Cardiac septum (tissue), 1 donor: Measurements from ENCODE around the gene PKNOX2. TPM values are rescaled to one million over a fixed set of nuclear protein-coding genes. Genes with fewer than 3 reads are reported as not detected.

Experiments
- DNase-seq: peaks from one replicate; pipeline ENCODE4 v3.0.0-alpha.2; 2020; ENCODE audit warnings: low spot score
- intact Hi-C: fragments of 100-400 bp; cut with DNase I; formaldehyde crosslinking; loops from one replicate; pipeline ENCODE4 v1.14.0; 2022
- total RNA-seq: library from RNA; stranded (reverse); fragmentation: NEBNext Ultra II Directional; extraction: Animal tissue kit (Norgen Biotek cat#: 25700); gene quantifications from one replicate; pipeline ENCODE4 v1.2.1, GENCODE V29; 2021
- donor health status: DM: no; HTN: no; CAD: no.

Gene PKNOX2
- total RNA-seq, 1 donor from 2014 or later: 7.1 TPM

DNA sequence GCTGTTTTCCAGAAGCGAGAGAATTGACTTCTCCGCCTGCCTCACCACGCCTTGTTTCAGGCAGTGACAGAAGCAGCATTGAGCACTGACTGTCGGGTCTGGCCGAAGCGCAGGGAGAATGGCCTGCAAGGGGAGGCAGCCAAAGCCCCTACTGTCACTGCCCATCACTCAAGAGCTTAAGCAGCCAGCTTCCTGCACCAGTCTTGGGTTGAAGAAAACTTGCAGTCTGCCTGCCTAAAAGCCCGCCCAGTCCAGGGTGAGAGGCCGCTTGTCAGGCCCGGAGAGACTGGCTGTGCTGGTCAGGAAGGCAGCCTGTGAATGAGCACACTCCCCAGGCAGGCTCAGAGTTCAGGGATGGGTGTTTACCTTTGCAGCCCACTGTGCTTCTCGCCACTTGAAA lies 108.3 kb downstream of the PKNOX2 start:
- no peak for DNase-seq
- intact Hi-C loops: no loop called here

DNA sequence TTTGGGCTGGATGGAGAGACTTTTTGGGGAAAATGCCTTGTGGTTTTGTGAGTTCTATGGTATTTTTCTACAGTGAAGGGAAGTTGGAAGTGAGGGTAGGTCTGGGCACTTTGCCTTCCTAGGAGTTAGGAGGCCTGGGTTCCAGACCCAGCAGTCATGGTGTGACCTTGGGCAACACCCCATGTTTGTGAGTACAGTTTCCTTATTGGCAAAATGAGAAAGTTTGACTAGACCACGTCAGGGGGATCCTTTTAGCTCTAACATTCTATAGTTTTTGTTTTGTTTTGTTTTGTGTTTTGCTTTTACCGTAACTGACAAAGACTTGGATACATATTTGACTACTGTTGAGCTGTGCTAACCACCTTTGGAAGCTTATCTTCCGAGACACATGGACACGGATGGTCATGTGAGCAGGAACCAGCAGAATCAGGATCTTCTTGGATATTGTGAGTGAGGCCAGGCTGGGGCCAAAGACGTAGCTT lies 109.0 kb downstream of the PKNOX2 start:
- DNase-seq: no peak
- intact Hi-C loops: no loop called here

DNA sequence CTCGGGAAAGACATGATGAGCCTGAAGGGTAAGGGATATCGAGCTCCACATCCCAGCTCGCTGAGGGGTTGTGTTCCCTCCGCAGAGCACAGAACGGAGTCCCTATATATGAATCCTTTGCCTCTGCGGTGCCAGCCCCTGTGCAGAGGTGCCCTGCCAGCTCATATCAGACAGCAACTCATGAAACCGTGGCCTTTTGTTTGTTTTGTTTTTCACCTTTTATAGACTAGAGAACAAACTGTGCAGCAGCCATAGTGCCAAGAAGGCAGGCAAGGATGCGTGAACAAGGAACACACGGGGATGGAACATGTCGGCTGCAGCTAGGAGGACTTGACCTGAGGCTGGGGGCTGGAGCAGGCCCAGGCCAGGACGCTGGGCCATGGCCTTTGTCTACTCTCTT lies 109.8 kb downstream of the PKNOX2 start:
- intact Hi-C loops: no loop called here
- no peak for DNase-seq

DNA sequence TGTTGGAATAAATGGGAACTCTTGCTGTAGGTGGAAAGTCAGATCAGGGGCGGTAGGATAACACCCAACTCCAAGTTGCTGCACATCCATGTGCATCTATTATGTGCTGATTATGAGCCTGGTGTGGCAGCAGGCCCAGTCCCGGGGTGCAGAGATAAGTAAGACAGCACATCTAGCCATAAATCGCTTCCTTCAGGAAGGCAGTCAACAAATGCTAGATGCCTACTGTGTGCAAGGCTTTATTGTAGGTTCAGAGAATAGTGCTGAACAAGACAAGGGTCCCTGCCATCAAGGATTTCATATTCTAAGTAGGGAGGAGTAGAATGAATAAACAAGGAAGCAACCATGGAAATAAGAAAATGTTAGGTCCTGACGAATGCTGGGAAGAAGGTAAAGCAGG lies 110.2 kb downstream of the PKNOX2 start:
- DNase-seq: no peak
- intact Hi-C loops: no loop called here

DNA sequence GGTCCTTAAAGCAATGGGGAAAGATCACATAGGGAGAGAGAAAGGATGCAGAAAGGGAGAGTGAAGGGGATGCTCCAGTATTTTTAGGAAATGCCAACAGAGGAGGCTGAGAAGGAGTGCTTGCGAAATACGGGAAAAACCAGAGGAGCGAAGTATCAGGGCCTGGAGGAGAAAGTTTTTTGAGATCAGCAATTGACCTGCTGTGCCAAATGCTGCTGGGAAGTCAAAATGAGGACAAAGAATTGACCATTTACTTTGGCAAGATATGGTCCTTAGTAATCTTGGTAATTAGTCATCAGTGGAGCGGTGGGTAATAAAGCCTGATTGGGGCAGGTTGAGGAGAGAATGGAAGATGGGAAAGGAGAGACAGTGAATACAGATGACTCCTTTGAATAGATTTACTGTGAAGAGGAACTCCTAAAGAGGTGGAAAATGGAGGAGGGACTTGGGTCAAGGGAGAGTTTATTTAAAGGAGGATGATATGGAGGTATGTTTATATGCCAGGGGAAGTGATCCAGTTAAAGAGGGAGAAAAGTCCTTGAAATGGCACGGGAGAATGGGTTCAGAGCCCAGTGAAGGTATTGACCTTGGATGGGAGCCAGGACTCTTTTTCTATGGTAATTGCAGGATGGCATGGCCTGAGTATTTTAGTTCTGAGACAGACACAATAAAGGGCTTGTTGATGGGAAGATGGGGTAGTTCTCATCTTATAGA lies 111.5 kb downstream of the PKNOX2 start:
- intact Hi-C loops: no loop called here

DNA sequence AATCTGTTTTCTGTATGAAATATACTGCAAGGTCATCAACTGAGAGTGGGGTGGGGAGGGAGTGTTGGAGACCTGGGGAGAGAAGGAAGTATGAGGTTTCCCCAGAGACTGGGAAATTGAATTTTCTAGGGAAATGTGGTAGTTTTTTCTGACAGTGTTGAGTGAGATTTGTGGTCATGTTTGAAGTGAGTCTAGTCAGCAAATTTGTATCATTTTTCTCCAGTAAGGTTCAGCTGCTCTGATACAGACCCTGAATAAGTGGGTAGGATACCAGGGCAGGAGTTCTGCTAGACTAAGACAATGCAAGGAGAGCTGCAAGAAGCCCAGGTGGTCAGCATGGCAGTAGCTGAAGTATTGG lies 112.0 kb downstream of the PKNOX2 start:
- no peak for DNase-seq
- intact Hi-C loops: no loop called here

More for the DNA sequence above, 111.5 kb downstream of the PKNOX2 start:
- no peak for DNase-seq

DNA sequence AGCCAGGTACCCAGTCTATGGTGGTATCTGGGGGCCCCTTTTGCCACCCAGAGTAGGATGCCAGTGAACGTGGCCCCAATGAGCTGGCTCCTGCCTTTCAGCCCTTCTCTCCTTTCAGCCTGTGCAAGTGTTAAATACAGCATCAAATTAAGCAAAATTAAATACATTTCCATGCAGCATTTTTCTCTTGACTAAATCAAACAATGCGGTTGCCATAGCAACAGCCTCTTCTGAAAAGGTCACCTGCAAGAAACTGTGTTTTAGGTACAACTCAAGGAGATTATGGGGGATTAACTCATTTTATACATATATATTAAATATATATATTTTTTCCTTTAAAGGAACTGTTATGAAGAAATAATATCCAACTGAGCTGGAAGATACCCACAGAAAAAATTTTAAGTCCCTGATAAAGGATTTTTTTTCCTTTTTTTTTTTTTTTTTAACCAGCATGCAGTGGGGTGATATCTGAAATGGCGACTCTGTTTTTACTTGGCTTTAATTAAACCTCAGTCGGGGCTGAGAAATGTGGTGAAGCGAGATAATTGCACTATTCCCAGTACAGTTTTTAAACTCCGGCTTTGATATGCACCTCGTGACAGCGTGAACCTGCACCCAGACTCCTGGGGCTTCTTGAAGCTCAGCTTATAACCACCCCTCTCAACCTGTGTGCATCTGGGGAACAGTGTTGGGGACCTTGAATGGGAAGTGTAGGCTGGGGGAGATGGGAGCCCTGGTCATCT lies 115.3 kb downstream of the PKNOX2 start:
- DNase-seq: no peak
- intact Hi-C loops: no loop called here

DNA sequence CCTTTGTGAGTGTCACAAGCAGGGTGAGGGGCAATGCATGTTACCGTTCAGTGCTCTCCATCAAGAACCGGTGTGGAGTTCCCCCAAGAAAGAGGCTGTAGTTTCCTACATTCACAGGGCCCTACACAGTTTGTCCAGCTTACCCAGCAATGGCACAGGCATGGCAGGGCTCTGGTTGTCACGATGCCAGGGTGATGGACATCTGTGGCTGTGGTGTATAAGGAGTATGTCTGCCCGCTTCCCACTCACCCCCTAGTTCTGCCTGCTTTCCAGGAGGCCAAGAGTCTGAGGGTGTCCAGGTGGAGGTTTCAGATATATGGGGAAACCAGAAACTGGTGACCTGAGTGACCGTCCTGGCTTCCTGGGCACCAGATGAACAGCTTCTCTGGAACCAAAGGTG lies 116.1 kb downstream of the PKNOX2 start:
- DNase-seq: no peak
- intact Hi-C loops: no loop called here

DNA sequence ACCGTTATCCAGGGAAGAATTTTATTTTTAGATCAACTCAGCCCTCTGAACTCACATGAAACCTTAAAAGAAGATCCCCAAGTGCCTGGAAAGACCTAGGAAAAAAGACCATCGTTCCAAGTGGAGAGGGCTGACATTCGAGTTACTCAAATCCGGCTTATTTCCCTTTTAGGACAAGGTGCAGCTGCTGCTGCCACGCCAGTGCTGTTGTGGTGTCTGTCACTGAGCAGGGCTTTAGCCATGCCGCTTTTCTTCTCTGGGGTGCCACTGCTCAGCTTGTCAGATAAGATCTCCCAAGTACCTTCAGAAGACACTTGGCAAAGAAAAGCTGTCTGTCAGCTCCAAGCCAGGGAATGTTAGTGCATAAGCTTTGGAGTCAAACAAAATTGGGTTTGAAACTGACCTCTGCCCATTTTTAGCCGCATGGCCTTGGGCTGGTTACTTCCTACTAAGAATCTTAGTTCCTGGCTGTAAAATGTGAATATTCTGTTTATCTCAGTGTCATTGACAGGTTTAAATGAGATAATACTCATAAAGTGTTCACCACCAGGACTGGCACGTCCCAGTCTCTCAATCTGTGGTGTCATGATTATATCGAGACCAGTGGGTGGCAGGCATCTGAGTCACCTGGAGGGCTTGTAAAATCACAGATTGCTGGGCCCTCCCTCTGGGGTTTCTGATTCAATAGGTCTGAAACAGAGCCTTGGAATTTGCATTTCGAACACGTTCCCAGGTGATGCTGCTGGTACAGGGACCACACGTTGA lies 117.5 kb downstream of the PKNOX2 start:
- intact Hi-C loops: no loop called here
- DNase-seq: no peak

DNA sequence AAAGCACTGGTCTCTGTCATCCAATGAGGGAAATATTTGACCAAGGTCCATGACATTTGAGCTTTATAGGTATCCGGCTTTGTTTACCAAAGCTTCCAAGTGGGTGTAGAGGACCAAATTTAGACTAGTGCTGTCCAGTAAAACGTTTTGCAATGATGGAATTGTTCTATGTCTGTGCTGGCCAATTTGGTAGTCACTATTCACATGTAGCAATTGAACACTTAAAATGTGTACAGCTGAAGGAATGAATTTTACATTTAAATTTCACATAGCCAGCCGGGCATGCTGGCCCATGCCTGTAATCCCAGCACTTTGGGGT lies 118.0 kb downstream of the PKNOX2 start:
- intact Hi-C loops: no loop called here
- DNase-seq: no peak

DNA sequence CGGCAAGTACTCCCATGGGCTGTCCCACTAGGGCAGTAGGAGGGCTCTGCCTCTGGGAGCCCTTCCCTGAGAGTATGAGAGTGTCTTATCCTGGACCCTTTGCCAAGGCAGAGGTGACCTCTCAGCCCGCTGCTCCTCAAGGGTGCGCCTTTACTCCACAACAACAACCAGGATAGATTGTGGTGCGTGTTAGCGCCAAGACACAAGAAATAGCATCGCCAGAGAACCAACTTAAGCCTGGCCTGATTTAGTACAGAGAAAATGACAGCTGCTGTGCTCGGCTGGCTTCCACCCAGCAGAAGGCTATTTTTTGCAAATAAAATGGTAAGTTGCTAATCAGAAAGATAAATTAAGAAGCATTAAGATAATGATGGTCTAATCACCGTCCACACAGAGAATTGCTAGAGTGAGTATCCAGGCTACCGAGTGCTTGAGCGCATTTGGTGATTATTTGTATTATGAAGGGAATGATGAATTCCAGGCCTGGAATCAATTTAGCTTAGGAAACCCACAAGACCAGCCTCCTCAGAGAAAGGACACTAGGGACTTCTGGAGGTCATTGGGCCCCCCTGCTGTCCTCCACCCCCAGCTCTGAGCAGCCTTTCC lies 119.8 kb downstream of the PKNOX2 start:
- intact Hi-C loops: no loop called here

DNA sequence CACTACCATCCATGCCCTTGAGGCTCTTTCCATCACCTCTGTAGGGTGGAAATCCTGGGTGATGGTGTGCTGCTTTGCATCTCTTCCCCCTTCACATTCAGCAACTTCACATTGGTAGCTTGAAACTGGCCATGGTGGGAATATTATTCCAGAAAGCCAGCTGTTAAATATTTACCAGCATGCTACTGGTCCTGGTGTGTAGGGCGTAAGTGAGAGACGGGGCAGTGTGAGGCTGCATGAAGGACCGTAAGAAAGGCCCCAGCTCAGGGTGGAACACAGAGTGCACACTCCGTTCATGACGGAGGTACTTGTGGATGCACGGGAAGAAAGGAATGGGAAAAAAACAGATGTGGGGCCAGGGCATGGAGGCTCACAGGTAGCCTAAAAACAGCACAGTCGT lies 121.3 kb downstream of the PKNOX2 start:
- intact Hi-C loops: no loop called here
- DNase-seq: no peak

More for the DNA sequence above, 119.8 kb downstream of the PKNOX2 start:
- DNase-seq: no peak

DNA sequence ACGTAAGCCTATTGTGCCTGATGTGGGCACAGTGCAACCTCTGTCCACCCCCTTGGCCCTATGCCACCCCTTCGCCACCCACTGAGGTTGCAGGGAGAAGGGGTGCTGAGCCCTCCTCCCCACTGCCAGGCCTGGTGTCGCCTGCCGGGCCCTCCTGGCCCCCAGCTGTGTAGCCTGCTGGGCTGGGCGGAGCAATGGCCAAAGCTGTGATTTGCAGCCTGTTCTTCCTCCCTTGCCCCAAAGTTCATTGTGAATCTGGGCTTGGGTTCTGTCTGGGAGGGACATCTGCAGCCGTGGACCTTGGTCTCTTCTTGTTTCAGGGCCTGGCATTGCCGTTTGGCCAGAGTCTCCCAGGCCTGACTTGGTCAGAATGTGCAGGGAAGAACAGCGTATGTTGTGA lies 121.9 kb downstream of the PKNOX2 start:
- no peak for DNase-seq
- intact Hi-C loops: no loop called here

DNA sequence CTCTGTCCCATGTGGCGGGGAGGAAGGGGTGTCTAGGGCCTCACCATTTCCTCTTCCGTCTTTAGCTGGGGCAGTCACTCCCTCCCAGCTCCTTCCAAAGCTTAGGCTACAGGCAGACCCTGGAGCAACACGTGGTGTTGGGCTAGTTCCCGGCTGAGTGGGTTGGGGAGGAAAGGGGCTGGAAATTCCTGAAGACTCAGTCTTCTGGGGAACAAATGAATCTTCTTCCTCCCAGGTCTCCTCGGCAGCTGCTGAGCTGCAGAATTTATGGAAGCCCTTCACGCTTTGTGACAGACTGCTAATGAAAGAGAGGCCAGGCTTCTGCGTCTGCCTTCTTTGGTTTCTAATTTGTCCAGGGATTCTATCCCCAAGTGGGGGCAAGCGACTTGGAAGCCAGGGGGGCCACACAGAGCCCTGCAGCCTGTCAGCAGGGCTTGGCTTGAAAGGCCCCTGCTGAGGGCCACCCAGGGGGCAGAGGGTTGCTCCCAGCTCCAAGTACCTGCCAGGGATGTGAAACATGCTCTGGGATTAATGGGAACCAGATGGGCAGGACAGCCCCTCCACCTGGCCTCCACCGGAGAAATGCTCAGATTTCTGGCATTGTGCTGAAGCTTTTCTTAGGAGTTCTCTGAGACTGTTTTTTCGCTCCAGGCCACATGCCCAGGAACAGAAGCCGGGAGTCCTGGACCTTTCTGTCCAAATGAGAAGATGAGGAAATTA lies 123.1 kb downstream of the PKNOX2 start:
- intact Hi-C loops: no loop called here
- DNase-seq: no peak

DNA sequence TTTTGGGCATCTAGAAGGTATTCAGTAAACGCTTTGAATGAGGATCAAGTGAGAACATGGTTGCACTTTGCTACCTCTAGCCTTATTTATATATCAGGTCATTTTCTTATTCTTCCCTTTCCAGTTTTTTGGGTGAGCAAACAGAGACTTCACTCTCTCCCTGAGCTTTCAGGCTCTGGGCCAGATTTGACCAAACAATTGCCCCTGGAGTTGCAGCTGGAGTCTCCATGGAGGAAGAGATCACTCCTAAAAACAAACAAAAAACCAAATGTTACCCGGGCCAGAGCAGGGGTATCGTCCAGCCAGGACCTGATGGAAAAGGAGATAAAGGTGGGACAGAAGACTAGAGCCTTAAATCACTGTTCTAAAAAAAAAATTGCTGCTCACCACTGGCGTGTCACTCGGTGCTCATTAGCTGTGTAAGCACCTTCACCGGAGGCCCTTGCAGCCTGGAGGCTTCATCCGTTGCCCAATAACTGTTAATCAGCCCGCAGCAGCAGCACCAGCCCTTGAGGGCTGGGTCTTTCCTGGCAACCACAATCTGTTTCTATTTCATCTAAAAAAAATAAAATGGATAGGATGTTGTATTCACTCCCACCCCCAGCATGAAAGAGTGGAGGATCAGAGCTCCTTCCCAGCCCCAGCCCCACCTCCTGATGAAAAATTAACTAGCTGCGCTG lies 125.0 kb downstream of the PKNOX2 start:
- intact Hi-C loops: no loop called here
- DNase-seq: no peak

DNA sequence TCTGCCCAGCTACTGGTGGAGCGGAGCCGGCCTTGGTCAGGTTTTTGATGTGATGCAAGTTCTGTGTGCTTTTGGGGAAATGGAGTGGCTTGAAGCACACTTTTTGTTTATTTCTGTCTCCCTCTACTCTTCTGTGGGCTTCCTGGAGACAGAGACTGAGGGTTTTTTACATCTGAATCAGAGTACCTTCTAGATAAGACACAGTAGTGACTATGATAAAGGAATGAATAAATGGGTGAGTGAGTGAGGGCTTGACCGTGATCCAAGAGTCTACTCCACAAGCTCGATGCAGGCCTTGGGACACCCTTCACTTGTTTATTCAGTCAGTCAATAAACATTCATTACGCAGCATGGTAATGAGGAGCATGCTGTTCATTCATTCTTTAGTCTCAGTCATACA lies 125.7 kb downstream of the PKNOX2 start:
- DNase-seq: no peak
- intact Hi-C loops: no loop called here

DNA sequence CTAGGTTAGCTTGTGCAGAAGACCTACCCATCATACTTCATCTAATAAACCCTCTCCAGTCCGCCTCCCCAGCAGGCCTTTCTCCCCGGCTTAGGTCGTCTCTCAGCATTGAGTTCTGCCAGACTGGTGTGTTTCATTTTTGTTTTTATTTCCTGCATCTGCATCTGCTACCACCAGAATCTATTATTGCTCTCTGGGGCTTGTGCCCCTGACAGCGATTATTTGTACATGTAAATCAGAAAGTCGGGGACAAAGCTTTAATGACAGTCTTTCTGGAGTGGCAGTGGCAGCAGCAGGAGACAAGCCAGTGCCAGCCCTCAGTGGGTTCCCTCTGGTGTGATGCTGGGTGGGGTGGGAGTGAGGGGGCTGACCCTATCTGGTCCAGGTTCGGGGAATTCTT lies 127.5 kb downstream of the PKNOX2 start:
- no peak for DNase-seq
- intact Hi-C loops: no loop called here

DNA sequence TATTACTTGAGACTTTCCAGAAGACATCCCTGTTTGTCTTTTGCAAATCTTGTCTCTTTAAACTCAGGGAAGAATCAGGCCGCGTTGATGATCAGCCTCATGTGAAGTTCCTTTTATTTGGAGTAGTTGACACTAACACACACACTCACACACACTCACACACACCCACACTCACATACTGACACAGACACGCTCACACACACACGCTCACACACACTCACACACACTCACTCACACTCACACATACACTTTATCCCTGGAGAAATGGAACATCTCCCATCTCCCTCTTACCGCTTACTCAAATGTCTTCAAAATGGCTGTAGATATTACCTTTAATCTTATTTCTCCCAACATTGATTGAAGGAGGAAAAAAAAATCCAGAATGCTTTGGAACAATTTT lies 129.0 kb downstream of the PKNOX2 start:
- no peak for DNase-seq
- intact Hi-C loops: no loop called here

DNA sequence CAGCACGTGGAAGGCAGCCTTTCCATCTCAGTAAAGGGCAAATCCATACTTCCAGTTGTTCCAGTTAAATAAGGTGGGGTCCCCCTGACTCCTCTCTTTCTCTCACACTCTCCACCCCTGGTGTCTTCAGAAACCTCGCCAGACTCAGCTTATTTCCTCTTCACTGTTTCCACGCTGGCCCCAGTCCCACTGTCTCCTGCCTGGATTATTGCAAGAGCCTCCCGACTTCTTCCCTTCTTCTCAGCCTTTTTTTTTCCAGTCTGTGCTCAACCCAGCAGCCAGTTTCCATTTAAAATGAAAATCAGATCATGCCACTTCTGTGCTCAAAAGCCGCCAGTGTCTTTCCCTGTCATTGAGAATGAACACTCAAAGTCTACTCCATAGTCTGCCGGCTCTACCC lies 131.4 kb downstream of the PKNOX2 start:
- DNase-seq: no peak
- intact Hi-C loops: no loop called here
